A673 (cell line): ENCODE results near the gene RASSF4. TPM values are rescaled to one million over a fixed set of nuclear protein-coding genes. Genes with fewer than 3 reads are reported as not detected.

Experiments
- BruUV-seq: library from RNA; stranded (reverse); fragments of 400-500 nt; replicated peaks from 2 replicates; lab custom pipeline; 2021; lab: Mats Ljungman, UMichigan
- CTCF ChIA-PET: fragments of 300-600 bp; sonication (Branson Sonifier 250); formaldehyde crosslinking; loops from one replicate; lab custom pipeline; 2022; ENCODE audit warnings: antibody characterized with exemption; lab: Charles Lee
- POLR2A ChIA-PET: fragments of 300-600 bp; sonication (Branson Sonifier 250); formaldehyde crosslinking; loops from one replicate; lab custom pipeline; 2022; ENCODE audit warnings: antibody characterized with exemption; ENCODE audit not compliant: low non-redundant PET; lab: Charles Lee
- DNase-seq: peaks from one replicate; pipeline ENCODE4 v3.0.0-alpha.2; 2015; ENCODE audit warnings: low spot score
- H3K27ac ChIP-seq: fragments of 200-600 bp; sonication (generic); 2 replicates; pipeline ENCODE4 v1.5.1; 2016; ENCODE audit warnings: mixed run types, low read depth, mild to moderate bottlenecking, mixed read lengths, antibody characterized with exemption, low read length; ENCODE audit not compliant: poor library complexity, severe bottlenecking
- H3K27me3 ChIP-seq: fragments of 200-600 bp; sonication (generic); replicated peaks from 2 replicates; pipeline ENCODE4 v1.6.1; 2017; ENCODE audit warnings: mixed run types, low read depth, mild to moderate bottlenecking, mixed read lengths, antibody characterized with exemption, low read length; ENCODE audit not compliant: insufficient read depth, poor library complexity
- H3K36me3 ChIP-seq: fragments of 200-600 bp; sonication (generic); 2 replicates; pipeline ENCODE4 v1.6.1; 2016; ENCODE audit warnings: mixed run types, mild to moderate bottlenecking, mixed read lengths, antibody characterized with exemption, low read length; ENCODE audit not compliant: insufficient read depth, poor library complexity, severe bottlenecking
- H3K4me1 ChIP-seq: fragments of 200-600 bp; sonication (generic); 2 replicates; pipeline ENCODE4 v1.6.1; 2017; ENCODE audit warnings: mixed run types, mild to moderate bottlenecking, mixed read lengths, antibody characterized with exemption, low read length; ENCODE audit not compliant: insufficient read depth, poor library complexity, severe bottlenecking
- H3K4me3 ChIP-seq: fragments of 200-600 bp; sonication (generic); 2 replicates; pipeline ENCODE4 v1.5.1; 2016; ENCODE audit warnings: low read depth, mixed run types, mild to moderate bottlenecking, mixed read lengths, low read length; ENCODE audit not compliant: poor library complexity, severe bottlenecking
- H3K9me3 ChIP-seq: fragments of 200-600 bp; sonication (generic); 2 replicates; pipeline ENCODE4 v1.6.1; 2016; ENCODE audit warnings: mixed run types, low read depth, mild to moderate bottlenecking, mixed read lengths, antibody characterized with exemption, low read length; ENCODE audit not compliant: poor library complexity, severe bottlenecking
- EZH2 ChIP-seq: fragments of 200-600 bp; sonication (generic); IDR thresholded peaks from 2 replicates; pipeline ENCODE4 v1.6.1; 2017; ENCODE audit warnings: borderline replicate concordance, low read depth, mild to moderate bottlenecking, mixed read lengths, antibody characterized with exemption, low read length; ENCODE audit not compliant: poor library complexity, severe bottlenecking
- intact Hi-C: fragments of 100-400 bp; cut with micrococcal nuclease; formaldehyde crosslinking; loops from one replicate; pipeline ENCODE4 v1.10.0; 2022; ENCODE audit not compliant: unreplicated experiment
- total RNA-seq: library from RNA; stranded (reverse); gene quantifications from 2 replicates; pipeline ENCODE4 v1.2.3, GENCODE V29; 2021
- TF ChIP-seq, protein P1 (sequence below): fragments of 300-800, 200-600 bp; sonication (generic); conservative IDR thresholded peaks from 2 replicates; pipeline ENCODE4 v1.5.1; 2017; ENCODE audit warnings: low read depth, mild to moderate bottlenecking, antibody characterized with exemption, low read length, moderate library complexity, mixed read lengths

Gene RASSF4
- total RNA-seq, 1 experiment from 2014 or later: 0.71 TPM

- Histone ChIP-seq H3K9me3 (no peaks in the 10 kb centered on the region), H3K4me1 (peaks cover 6% of the 10 kb centered on the region), H3K27ac (no peak overlapping the region), H3K36me3 (no peaks in the 10 kb centered on the region), H3K27me3 (no peaks in the 10 kb centered on the region), H3K4me3 (no peak overlapping the region)
- no peak for DNase-seq
- CTCF ChIA-PET: no interaction called here
- POLR2A ChIA-PET: no interaction called here
- BruUV-seq: no TSS peak
- intact Hi-C loops: no loop called here
- TF ChIP-seq, protein P1, sequence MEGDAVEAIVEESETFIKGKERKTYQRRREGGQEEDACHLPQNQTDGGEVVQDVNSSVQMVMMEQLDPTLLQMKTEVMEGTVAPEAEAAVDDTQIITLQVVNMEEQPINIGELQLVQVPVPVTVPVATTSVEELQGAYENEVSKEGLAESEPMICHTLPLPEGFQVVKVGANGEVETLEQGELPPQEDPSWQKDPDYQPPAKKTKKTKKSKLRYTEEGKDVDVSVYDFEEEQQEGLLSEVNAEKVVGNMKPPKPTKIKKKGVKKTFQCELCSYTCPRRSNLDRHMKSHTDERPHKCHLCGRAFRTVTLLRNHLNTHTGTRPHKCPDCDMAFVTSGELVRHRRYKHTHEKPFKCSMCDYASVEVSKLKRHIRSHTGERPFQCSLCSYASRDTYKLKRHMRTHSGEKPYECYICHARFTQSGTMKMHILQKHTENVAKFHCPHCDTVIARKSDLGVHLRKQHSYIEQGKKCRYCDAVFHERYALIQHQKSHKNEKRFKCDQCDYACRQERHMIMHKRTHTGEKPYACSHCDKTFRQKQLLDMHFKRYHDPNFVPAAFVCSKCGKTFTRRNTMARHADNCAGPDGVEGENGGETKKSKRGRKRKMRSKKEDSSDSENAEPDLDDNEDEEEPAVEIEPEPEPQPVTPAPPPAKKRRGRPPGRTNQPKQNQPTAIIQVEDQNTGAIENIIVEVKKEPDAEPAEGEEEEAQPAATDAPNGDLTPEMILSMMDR: no peak
- TF ChIP-seq EZH2: no peak
Observed at GRCh38 chr10:44983895-44984278, 24.3 kb downstream of the RASSF4 start.

GRCh38 chr10:44984671-44985101, 25.1 kb downstream of the RASSF4 start:
- ChIA-PET CTCF (no interaction called here), POLR2A (no interaction called here)
- Histone ChIP-seq H3K4me1 (no peaks in the 10 kb centered on the region), H3K4me3 (no peak overlapping the region), H3K27ac (no peak overlapping the region), H3K27me3 (no peaks in the 10 kb centered on the region), H3K9me3 (no peaks in the 10 kb centered on the region), H3K36me3 (no peaks in the 10 kb centered on the region)
- no TSS peak for BruUV-seq
- intact Hi-C loops: no loop called here
- TF ChIP-seq, protein P1: no peak
- TF ChIP-seq EZH2: no peak
- DNase-seq: no peak

DNA sequence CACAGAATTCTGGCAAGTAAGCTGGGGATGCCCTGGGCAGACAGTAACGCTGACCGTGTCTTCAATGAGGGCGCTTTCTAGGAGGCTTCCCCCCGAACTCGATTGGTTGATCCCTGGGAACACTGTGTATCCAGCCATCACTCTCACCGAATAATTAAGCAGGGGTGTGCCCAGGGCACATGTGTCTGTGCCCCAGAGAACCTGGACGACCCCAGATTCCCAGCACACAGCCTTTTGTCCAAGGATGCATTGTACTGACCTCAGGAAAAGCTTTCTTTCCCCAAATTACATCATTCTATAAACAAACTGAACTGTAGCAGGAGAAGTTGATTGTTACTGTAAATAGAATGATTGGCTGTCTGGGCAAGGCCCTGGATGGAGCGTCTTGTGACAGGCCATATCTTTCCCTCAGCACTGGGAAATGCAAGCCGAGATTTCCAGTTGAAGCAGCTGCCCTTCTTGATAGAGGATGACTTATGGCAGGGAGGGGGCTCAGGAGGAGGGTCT, 25.6 kb downstream of the RASSF4 start:
- Histone ChIP-seq H3K4me3 (no peak overlapping the region), H3K4me1 (no peaks in the 10 kb centered on the region), H3K36me3 (no peaks in the 10 kb centered on the region), H3K27me3 (no peaks in the 10 kb centered on the region), H3K9me3 (no peaks in the 10 kb centered on the region), H3K27ac (no peak overlapping the region)
- POLR2A ChIA-PET: no interaction called here
- BruUV-seq: no TSS peak
- no peak for DNase-seq
- TF ChIP-seq, protein P1: no peak
- no peak for TF ChIP-seq EZH2
- CTCF ChIA-PET: no interaction called here
- intact Hi-C loops: no loop called here
